Liver (tissue), 9 donors: ENCODE data around the gene PPP1R14C. TPM values are rescaled to one million over a fixed set of nuclear protein-coding genes. Genes with fewer than 3 reads are reported as not detected.

Experiments
- DNase-seq: peaks from one replicate; pipeline ENCODE4 v3.0.0-alpha.2; 2017; ENCODE audit warnings: low spot score
- H3K27ac ChIP-seq, 2 donors: one replicate each; pipeline ENCODE4 v1.7.0; 2013; ENCODE audit warnings: inconsistent platforms in 2 of 2, low read length in 2 of 2, control low read depth in 1 of 2, low read depth in 1 of 2, mild to moderate bottlenecking in 1 of 2
- H3K27me3 ChIP-seq, 4 donors: one replicate each; pipeline versions ENCODE4 v1.6.1 to v1.7.0; 2013; ENCODE audit warnings: low read length in 3 of 4, inconsistent platforms in 1 of 4, mild to moderate bottlenecking in 1 of 4, moderate library complexity in 1 of 4; ENCODE audit not compliant: control insufficient read depth in 4 of 4, insufficient read depth in 4 of 4
- H3K36me3 ChIP-seq, 4 donors: one replicate each; pipeline versions ENCODE4 v1.6.1 to v1.7.0; 2013; ENCODE audit warnings: low read length in 3 of 4, mild to moderate bottlenecking in 3 of 4, low read depth in 1 of 4, moderate library complexity in 1 of 4; ENCODE audit not compliant: control insufficient read depth in 4 of 4, insufficient read depth in 3 of 4
- H3K4me1 ChIP-seq, 4 donors: one replicate each; pipeline versions ENCODE4 v1.6.1 to v1.7.0; 2013; ENCODE audit warnings: low read length in 3 of 4, mild to moderate bottlenecking in 3 of 4, moderate library complexity in 1 of 4; ENCODE audit not compliant: control insufficient read depth in 4 of 4, insufficient read depth in 4 of 4
- H3K4me3 ChIP-seq, 3 donors: one replicate each; pipeline versions ENCODE4 v1.6.1 to v1.7.0; 2013; ENCODE audit warnings: low read length in 3 of 3, control low read depth in 1 of 3, low read depth in 1 of 3, mild to moderate bottlenecking in 1 of 3
- H3K9ac ChIP-seq, 2 donors: one replicate each; pipeline ENCODE4 v1.7.0; 2013; ENCODE audit warnings: low read length in 2 of 2, mild to moderate bottlenecking in 2 of 2, moderate library complexity in 2 of 2, control low read depth in 1 of 2, low read depth in 1 of 2
- H3K9me3 ChIP-seq, 4 donors: one replicate each; pipeline versions ENCODE4 v1.6.1 to v1.7.0; 2013; ENCODE audit warnings: low read length in 3 of 4; ENCODE audit not compliant: control insufficient read depth in 4 of 4
- EGR1 ChIP-seq, 2 donors: IDR thresholded peaks; 2 replicates each; pipeline ENCODE4 v1.6.1; 2016 to 2018; ENCODE audit warnings: antibody characterized with exemption in 2 of 2, low read depth in 2 of 2
- FOXA1 ChIP-seq: IDR thresholded peaks from 2 replicates; pipeline ENCODE4 v1.6.1; 2016; ENCODE audit warnings: antibody characterized with exemption
- FOXA2 ChIP-seq: IDR thresholded peaks from 2 replicates; pipeline ENCODE4 v1.6.1; 2016; ENCODE audit warnings: antibody characterized with exemption
- GABPA ChIP-seq, 2 donors: IDR thresholded peaks in 1 of 2; conservative IDR thresholded peaks in 1 of 2; 2 replicates each; pipeline ENCODE4 v1.6.1; 2016; ENCODE audit warnings: antibody characterized with exemption in 2 of 2, mild to moderate bottlenecking in 1 of 2, moderate library complexity in 1 of 2
- HNF4A ChIP-seq, 2 donors: conservative IDR thresholded peaks; 2 replicates each; pipeline ENCODE4 v1.6.1; 2016; ENCODE audit warnings: antibody characterized with exemption in 2 of 2, mild to moderate bottlenecking in 2 of 2
- HNF4G ChIP-seq: IDR thresholded peaks from 2 replicates; pipeline ENCODE4 v1.6.1; 2016; ENCODE audit warnings: antibody characterized with exemption
- JUND ChIP-seq, 2 donors: IDR thresholded peaks; 2 replicates each; pipeline ENCODE4 v1.6.1; 2016; ENCODE audit warnings: antibody characterized with exemption in 2 of 2
- RAD21 ChIP-seq, 2 donors: IDR thresholded peaks; 2 replicates each; pipeline ENCODE4 v1.6.1; 2016; ENCODE audit warnings: antibody characterized with exemption in 2 of 2, mild to moderate bottlenecking in 2 of 2
- RXRA ChIP-seq, 2 donors: IDR thresholded peaks; 2 replicates each; pipeline ENCODE4 v1.6.1; 2017 to 2018; ENCODE audit warnings: antibody characterized with exemption in 2 of 2, mild to moderate bottlenecking in 1 of 2
- SP1 ChIP-seq: IDR thresholded peaks from 2 replicates; pipeline ENCODE4 v1.6.1; 2018; ENCODE audit warnings: antibody characterized with exemption, mild to moderate bottlenecking
- TAF1 ChIP-seq: conservative IDR thresholded peaks from 2 replicates; pipeline ENCODE4 v1.6.1; 2016; ENCODE audit warnings: antibody characterized with exemption, mild to moderate bottlenecking
- YY1 ChIP-seq: IDR thresholded peaks from 2 replicates; pipeline ENCODE4 v1.6.1; 2016; ENCODE audit warnings: antibody characterized with exemption, mild to moderate bottlenecking
- WGBS: extraction: QIAGEN DNeasy Blood & Tissue Kit; methylation state at CpG from one replicate; pipeline ENCODE4 v1.1.7; 2013; 5-methylcytosine and 5-hydroxymethylcytosine counted together
- polyA plus RNA-seq, 2 donors: library from polyadenylated mRNA; stranded (reverse) in 1 of 2; unstranded in 1 of 2; fragments of 200-250 nt in 1 of 2; fragments of >200 nt in 1 of 2; fragmentation: Nextera tagmentation in 1 of 2; extraction: Ambion mirVana in 1 of 2; gene quantifications; one replicate each; pipeline versions ENCODE4 v1.2.1 to v1.2.3, GENCODE V29; 2013 to 2015
- total RNA-seq, 2 donors: library from RNA; depleted of rRNA; stranded (reverse); fragments of >200 nt; gene quantifications; one replicate each; pipeline ENCODE4 v1.2.3, GENCODE V29; 2014
- TF ChIP-seq, protein P1 (sequence below): fragments of 150-350 bp; IDR thresholded peaks from 2 replicates; pipeline ENCODE4 v1.5.1; 2017; ENCODE audit warnings: improper control_type of control experiment, low read depth, low read length; ENCODE audit not compliant: missing input control
- TF ChIP-seq, protein P2 (sequence below): IDR thresholded peaks from 2 replicates; pipeline ENCODE4 v1.6.1; 2016; ENCODE audit warnings: antibody characterized with exemption
- TF ChIP-seq, protein P3 (sequence below): IDR thresholded peaks from 2 replicates; pipeline ENCODE4 v1.6.1; 2016; ENCODE audit warnings: antibody characterized with exemption
- TF ChIP-seq, protein P4 (sequence below): IDR thresholded peaks from 2 replicates; pipeline ENCODE4 v1.6.1; 2016; ENCODE audit warnings: antibody characterized with exemption
- TF ChIP-seq, protein P5 (sequence below): IDR thresholded peaks from 2 replicates; pipeline ENCODE4 v1.6.1; 2016; ENCODE audit warnings: antibody characterized with exemption, mild to moderate bottlenecking
- donor health status: healthy.
- donor health status: healthy.
- donor health status: healthy.
- donor health status: healthy.
- donor health status: healthy.

The PPP1R14C gene
- total and polyA plus RNA-seq, 4 donors, result 0.05 TPM; not detected in 3

DNA sequence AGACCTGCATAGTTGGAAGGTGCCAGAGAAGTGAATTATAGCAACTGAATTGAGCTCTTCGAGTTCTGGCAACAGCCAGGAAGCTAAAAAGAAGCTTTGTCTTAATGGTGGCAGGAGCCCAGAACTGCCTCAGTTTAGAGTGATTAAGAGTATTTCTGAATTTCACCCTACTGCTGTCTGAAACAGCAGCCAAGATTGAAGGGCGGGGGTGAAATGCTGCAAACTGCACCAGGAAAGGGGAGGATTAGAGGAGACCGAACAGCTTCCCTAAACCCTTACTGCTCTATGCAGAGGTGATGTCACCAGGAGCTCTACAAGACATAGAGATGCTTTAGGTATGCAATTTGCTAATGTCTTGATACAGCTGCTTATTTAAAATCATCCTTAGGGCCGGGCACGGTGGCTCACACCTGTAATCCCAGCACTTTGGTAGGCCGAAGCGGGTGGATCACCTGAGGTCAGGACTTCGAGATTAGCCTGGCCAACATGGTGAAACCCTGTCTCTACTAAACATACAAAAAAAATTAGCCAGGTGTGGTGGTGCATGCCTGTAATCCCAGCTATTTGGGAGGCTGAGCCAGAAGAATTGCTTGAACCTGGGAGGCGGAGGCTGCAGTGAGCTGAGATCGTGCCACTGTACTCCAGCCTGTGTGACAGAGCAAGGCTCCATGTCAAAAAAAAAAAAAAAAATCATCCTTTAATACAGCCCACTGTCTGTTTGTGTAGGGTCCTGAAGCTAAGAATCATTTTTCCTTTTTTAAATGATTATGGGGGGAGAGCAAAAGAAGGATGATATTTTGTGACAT, 134.3 kb downstream of the PPP1R14C start:
- no peak for DNase-seq
- WGBS, result 90% methylated on average over 10 of the region's 10 CpGs
- Histone ChIP-seq H3K27ac (no peak overlapping the region), H3K27me3 (no peaks in the 10 kb centered on the region), H3K36me3 (no peaks in the 10 kb centered on the region), H3K9me3 (no peaks in the 10 kb centered on the region), H3K4me1 (no peaks in the 10 kb centered on the region), H3K4me3 (no peak overlapping the region), H3K9ac (no peak overlapping the region)
- TF ChIP-seq RXRA (IDR thresholded peaks at IDR 0.05), result no peak
- TF ChIP-seq, protein P1, sequence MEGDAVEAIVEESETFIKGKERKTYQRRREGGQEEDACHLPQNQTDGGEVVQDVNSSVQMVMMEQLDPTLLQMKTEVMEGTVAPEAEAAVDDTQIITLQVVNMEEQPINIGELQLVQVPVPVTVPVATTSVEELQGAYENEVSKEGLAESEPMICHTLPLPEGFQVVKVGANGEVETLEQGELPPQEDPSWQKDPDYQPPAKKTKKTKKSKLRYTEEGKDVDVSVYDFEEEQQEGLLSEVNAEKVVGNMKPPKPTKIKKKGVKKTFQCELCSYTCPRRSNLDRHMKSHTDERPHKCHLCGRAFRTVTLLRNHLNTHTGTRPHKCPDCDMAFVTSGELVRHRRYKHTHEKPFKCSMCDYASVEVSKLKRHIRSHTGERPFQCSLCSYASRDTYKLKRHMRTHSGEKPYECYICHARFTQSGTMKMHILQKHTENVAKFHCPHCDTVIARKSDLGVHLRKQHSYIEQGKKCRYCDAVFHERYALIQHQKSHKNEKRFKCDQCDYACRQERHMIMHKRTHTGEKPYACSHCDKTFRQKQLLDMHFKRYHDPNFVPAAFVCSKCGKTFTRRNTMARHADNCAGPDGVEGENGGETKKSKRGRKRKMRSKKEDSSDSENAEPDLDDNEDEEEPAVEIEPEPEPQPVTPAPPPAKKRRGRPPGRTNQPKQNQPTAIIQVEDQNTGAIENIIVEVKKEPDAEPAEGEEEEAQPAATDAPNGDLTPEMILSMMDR, result no peak
- no peak for TF ChIP-seq GABPA (IDR thresholded peaks at IDR 0.05 in 1 of 2, conservative IDR thresholded peaks at IDR 0.05 in 1 of 2)
- no peak for TF ChIP-seq RAD21 (IDR thresholded peaks at IDR 0.05)
- TF ChIP-seq, protein P2, sequence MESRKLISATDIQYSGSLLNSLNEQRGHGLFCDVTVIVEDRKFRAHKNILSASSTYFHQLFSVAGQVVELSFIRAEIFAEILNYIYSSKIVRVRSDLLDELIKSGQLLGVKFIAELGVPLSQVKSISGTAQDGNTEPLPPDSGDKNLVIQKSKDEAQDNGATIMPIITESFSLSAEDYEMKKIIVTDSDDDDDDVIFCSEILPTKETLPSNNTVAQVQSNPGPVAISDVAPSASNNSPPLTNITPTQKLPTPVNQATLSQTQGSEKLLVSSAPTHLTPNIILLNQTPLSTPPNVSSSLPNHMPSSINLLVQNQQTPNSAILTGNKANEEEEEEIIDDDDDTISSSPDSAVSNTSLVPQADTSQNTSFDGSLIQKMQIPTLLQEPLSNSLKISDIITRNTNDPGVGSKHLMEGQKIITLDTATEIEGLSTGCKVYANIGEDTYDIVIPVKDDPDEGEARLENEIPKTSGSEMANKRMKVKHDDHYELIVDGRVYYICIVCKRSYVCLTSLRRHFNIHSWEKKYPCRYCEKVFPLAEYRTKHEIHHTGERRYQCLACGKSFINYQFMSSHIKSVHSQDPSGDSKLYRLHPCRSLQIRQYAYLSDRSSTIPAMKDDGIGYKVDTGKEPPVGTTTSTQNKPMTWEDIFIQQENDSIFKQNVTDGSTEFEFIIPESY, result no peak
- TF ChIP-seq SP1, result no peak
- TF ChIP-seq, protein P3, sequence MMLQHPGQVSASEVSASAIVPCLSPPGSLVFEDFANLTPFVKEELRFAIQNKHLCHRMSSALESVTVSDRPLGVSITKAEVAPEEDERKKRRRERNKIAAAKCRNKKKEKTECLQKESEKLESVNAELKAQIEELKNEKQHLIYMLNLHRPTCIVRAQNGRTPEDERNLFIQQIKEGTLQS, result no peak

DNA sequence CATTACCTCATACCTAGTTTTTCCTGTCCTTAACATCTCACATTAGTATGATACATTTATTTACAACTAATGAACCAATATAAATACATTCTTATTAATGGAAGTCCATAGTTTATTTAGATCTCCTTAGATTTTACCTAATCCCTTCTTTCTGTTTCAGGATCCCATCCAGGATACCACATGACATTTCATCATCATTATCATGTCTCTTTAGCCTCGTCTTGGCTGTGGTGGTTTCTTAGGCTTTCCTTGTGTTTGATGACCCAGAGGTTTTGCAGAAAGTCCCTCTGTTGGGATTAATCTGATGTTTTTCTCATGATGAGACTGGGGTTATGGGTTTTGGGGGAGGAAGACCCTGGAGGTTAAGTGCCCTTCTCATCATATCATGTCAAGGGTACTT, 136.7 kb downstream of the PPP1R14C start:
- 80% methylated on average over 1 of the region's 1 CpG for WGBS
- TF ChIP-seq RAD21 (IDR thresholded peaks at IDR 0.05), result no peak
- no peak for TF ChIP-seq FOXA1
- no peak for TF ChIP-seq TAF1
- TF ChIP-seq GABPA (IDR thresholded peaks at IDR 0.05 in 1 of 2, conservative IDR thresholded peaks at IDR 0.05 in 1 of 2), result no peak
- TF ChIP-seq, protein P2, result no peak
- no peak for TF ChIP-seq HNF4A (conservative IDR thresholded peaks at IDR 0.05)
- TF ChIP-seq HNF4G, result no peak
- no peak for TF ChIP-seq JUND (IDR thresholded peaks at IDR 0.05)
- TF ChIP-seq YY1, result no peak
- TF ChIP-seq, protein P4, sequence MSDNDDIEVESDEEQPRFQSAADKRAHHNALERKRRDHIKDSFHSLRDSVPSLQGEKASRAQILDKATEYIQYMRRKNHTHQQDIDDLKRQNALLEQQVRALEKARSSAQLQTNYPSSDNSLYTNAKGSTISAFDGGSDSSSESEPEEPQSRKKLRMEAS, result no peak
- no peak for TF ChIP-seq RXRA (IDR thresholded peaks at IDR 0.05)
- no peak for TF ChIP-seq FOXA2
- TF ChIP-seq, protein P5, sequence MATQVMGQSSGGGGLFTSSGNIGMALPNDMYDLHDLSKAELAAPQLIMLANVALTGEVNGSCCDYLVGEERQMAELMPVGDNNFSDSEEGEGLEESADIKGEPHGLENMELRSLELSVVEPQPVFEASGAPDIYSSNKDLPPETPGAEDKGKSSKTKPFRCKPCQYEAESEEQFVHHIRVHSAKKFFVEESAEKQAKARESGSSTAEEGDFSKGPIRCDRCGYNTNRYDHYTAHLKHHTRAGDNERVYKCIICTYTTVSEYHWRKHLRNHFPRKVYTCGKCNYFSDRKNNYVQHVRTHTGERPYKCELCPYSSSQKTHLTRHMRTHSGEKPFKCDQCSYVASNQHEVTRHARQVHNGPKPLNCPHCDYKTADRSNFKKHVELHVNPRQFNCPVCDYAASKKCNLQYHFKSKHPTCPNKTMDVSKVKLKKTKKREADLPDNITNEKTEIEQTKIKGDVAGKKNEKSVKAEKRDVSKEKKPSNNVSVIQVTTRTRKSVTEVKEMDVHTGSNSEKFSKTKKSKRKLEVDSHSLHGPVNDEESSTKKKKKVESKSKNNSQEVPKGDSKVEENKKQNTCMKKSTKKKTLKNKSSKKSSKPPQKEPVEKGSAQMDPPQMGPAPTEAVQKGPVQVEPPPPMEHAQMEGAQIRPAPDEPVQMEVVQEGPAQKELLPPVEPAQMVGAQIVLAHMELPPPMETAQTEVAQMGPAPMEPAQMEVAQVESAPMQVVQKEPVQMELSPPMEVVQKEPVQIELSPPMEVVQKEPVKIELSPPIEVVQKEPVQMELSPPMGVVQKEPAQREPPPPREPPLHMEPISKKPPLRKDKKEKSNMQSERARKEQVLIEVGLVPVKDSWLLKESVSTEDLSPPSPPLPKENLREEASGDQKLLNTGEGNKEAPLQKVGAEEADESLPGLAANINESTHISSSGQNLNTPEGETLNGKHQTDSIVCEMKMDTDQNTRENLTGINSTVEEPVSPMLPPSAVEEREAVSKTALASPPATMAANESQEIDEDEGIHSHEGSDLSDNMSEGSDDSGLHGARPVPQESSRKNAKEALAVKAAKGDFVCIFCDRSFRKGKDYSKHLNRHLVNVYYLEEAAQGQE, result no peak
- TF ChIP-seq EGR1 (IDR thresholded peaks at IDR 0.05; ENCODE audit: low read depth in 2 of 2), result no peak
- TF ChIP-seq, protein P3, result no peak

More for the DNA sequence above, 136.7 kb downstream of the PPP1R14C start:
- Histone ChIP-seq H3K27ac (no peak overlapping the region), H3K4me1 (no peaks in the 10 kb centered on the region), H3K27me3 (no peaks in the 10 kb centered on the region), H3K9me3 (peaks cover 0 to 3% (median 1%) of the 10 kb centered on the region in 4 donors), H3K9ac (no peak overlapping the region), H3K4me3 (no peak overlapping the region), H3K36me3 (no peaks in the 10 kb centered on the region)
- DNase-seq, result no peak
